Stomach smooth muscle (tissue), 2 donors: ENCODE data around the gene GRM8.

Experiments used
- H3K27ac ChIP-seq: one replicate; pipeline ENCODE4 v1.7.0; 2013; ENCODE audit warnings: mild to moderate bottlenecking, low read length, inconsistent platforms
- H3K27me3 ChIP-seq, 2 donors: one replicate each; pipeline ENCODE4 v1.7.0; 2013; ENCODE audit warnings: low read length in 2 of 2; ENCODE audit not compliant: insufficient read depth in 2 of 2, control insufficient read depth in 1 of 2
- H3K36me3 ChIP-seq, 2 donors: one replicate each; pipeline ENCODE4 v1.7.0; 2013; ENCODE audit warnings: low read length in 2 of 2; ENCODE audit not compliant: control insufficient read depth in 2 of 2, insufficient read depth in 2 of 2
- H3K4me1 ChIP-seq: one replicate; pipeline ENCODE4 v1.7.0; 2013; ENCODE audit warnings: low read length; ENCODE audit not compliant: control insufficient read depth, insufficient read depth
- H3K4me3 ChIP-seq, 2 donors: one replicate each; pipeline ENCODE4 v1.7.0; 2013; ENCODE audit warnings: low read length in 2 of 2
- H3K9ac ChIP-seq, 2 donors: one replicate each; pipeline ENCODE4 v1.7.0; 2013; ENCODE audit warnings: low read length in 2 of 2, mild to moderate bottlenecking in 1 of 2
- H3K9me3 ChIP-seq, 2 donors: one replicate each; pipeline ENCODE4 v1.7.0; 2013; ENCODE audit warnings: low read length in 2 of 2; ENCODE audit not compliant: control insufficient read depth in 2 of 2
- donor health status: healthy.
- donor health status: Pancreatic carcinoma.

The GRM8 gene

DNA sequence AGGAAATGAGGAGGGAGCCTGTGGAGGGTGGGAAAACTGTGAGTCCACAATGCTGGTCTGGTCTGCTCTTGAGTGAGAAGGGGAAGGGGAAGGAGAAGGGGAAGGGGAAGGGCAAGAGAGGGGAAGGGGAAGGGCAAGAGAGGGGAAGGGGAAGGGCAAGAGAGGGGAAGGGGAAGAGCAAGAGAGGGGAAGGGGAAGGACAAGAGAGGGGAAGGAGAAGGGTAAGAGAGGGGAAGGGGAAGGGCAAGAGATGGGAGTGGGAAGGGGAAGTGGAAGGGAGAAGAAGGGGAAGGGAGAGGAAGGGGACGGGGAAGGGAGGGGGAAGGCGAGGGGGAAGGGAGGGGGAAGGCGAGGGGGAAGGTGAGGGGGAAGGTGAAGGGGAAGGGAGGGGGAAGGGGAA, 213.2 kb downstream of the GRM8 start:
- Histone ChIP-seq H3K36me3 (no peaks in the 10 kb centered on the region), H3K4me1 (no peaks in the 10 kb centered on the region), H3K9ac (no peak overlapping the region), H3K27ac (no peak overlapping the region), H3K27me3 (no peaks in the 10 kb centered on the region), H3K4me3 (no peak overlapping the region), H3K9me3 (no peaks in the 10 kb centered on the region)

- no peaks in the 10 kb centered on the region for H3K4me1 ChIP-seq
- H3K9ac ChIP-seq = no peak overlapping the region
- no peaks in the 10 kb centered on the region for H3K36me3 ChIP-seq
- no peak overlapping the region for H3K27ac ChIP-seq
- no peaks in the 10 kb centered on the region for H3K9me3 ChIP-seq
- H3K27me3 ChIP-seq = no peaks in the 10 kb centered on the region
- H3K4me3 ChIP-seq = no peak overlapping the region
These were observed 217.4 kb downstream of the GRM8 start for GRCh38 chr7:127035203-127035849.

DNA sequence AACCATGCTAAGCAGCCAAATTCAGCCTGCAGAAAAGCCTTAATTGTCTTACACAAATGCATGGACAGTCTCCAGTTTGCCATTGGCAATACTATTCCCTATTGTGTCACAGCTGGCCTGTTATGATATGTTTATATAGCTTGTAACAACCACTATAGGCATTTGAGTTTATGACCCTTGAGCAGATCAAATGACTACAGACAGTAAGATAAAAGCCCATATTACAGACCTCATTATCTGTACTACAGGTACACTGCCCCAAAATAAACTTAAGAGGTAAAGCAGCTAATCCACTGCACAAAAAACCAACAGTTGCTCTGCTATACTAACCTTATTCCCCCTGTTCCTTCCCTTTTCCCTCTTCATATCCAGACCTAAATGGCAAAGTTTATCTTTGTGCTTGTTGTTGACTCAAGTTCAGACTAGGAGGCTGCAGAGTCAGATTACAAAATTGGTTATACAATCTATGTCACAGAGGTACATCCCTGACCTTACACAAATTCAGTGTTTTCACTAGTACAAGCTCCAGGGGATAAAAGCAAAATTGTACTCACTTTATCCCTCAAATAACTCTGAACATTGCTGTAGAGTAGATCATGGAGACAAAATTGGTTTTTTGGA, 218.4 kb downstream of the GRM8 start:
- H3K27me3 ChIP-seq = no peaks in the 10 kb centered on the region
- no peak overlapping the region for H3K4me3 ChIP-seq
- no peak overlapping the region for H3K9ac ChIP-seq
- peaks cover 0 to 3% of the 10 kb centered on the region in 2 donors for H3K9me3 ChIP-seq
- no peaks in the 10 kb centered on the region for H3K36me3 ChIP-seq
- no peak overlapping the region for H3K27ac ChIP-seq
- H3K4me1 ChIP-seq = no peaks in the 10 kb centered on the region

DNA sequence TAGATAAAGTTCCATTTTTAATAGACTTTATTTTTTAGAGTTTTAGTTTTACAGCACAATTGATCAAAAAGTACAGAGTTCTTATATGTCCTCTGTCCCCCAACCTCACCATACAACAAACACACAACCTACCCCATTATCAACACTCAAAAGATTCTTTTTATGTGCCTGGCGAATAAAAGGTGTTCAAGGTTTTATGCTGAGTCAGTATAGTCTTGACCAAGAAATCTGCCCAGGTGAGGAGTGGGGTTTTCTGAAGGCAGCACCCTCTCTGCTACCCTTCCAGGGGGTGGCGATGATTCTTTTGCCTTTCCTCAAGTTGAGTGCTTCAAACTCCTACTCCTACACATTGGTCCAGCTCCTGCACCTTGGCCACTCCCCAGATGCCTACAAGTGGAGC, 222.9 kb downstream of the GRM8 start:
- Histone ChIP-seq H3K27ac (no peak overlapping the region), H3K9ac (no peak overlapping the region), H3K36me3 (no peaks in the 10 kb centered on the region), H3K4me3 (no peak overlapping the region), H3K9me3 (peaks cover 0 to 3% of the 10 kb centered on the region in 2 donors), H3K27me3 (no peaks in the 10 kb centered on the region), H3K4me1 (no peaks in the 10 kb centered on the region)

DNA sequence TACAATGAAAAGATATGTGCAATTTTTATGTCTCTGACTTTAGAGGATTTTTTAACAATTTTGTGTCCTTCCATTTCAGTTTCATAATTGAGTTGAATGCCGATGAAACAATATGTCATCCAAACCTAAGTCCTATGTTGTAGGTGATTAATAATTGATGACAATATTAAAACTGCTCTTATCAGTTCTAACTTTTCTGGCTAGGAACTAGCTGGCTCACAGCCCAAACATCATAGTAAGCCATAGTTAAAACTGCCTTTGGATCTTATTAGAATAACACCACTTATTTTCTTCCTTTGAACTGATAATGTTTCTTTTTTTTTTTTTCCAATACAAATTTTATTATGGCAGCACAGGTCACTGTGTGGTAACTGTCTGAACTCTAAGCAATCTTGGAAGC, 230.9 kb downstream of the GRM8 start:
- Histone ChIP-seq H3K36me3 (no peaks in the 10 kb centered on the region), H3K9me3 (no peaks in the 10 kb centered on the region), H3K4me1 (no peaks in the 10 kb centered on the region)

GRCh38 chr7:127021019-127021738, 231.6 kb downstream of the GRM8 start:
- no peak overlapping the region for H3K27ac ChIP-seq
- H3K9ac ChIP-seq = no peak overlapping the region

More for the DNA sequence above, 230.9 kb downstream of the GRM8 start:
- no peak overlapping the region for H3K4me3 ChIP-seq
- no peak overlapping the region for H3K27ac ChIP-seq
- H3K9ac ChIP-seq = no peak overlapping the region
- H3K27me3 ChIP-seq = no peaks in the 10 kb centered on the region

GRCh38 chr7:127018889-127019288, 233.9 kb downstream of the GRM8 start:
- Histone ChIP-seq H3K4me1 (no peaks in the 10 kb centered on the region), H3K27me3 (no peaks in the 10 kb centered on the region), H3K9me3 (no peaks in the 10 kb centered on the region), H3K4me3 (no peak overlapping the region), H3K27ac (no peak overlapping the region), H3K36me3 (no peaks in the 10 kb centered on the region), H3K9ac (no peak overlapping the region)

More at GRCh38 chr7:127021019-127021738, 231.6 kb downstream of the GRM8 start:
- Histone ChIP-seq H3K36me3 (no peaks in the 10 kb centered on the region), H3K4me1 (no peaks in the 10 kb centered on the region), H3K27me3 (no peaks in the 10 kb centered on the region), H3K4me3 (no peak overlapping the region), H3K9me3 (no peaks in the 10 kb centered on the region)

DNA sequence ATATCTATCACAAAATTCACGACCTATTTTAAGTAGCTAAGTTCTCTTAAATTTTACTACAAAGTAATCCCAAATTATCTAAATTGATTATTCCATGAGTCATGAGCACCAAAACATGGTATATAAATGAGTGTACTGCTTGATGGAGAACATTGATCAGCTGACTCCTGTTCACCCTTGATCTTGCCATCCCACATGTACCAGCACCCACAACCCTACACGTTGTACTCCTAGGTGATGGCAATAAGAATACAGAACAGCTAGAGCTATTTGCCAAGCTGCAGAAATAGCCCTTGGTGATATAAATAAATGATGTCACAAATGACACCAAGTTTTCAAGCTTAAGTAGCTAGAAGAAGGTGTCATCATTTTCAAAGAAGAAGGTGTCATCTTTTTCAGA, 235.5 kb downstream of the GRM8 start:
- no peaks in the 10 kb centered on the region for H3K36me3 ChIP-seq
- H3K4me3 ChIP-seq = no peak overlapping the region
- H3K9me3 ChIP-seq = no peaks in the 10 kb centered on the region
- no peak overlapping the region for H3K9ac ChIP-seq
- H3K4me1 ChIP-seq = no peaks in the 10 kb centered on the region
- H3K27me3 ChIP-seq = no peaks in the 10 kb centered on the region
- H3K27ac ChIP-seq = no peak overlapping the region

DNA sequence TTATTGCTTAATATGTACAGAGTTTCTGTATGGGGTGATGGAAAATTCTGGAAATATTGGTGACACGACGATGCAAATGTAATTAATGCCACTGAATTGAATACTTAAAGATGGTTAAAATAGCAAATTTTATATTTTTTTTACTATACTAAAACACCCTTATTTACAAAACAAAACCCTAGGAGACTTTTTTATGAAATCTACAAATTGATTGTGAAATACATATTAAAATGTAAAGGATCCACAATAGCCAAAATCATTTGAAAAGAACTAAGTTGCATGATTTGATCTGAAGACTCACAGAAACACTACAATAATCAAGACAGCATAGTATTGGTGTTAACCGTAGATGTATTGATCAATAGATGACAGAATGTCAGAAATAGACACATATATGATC, 252.0 kb downstream of the GRM8 start:
- H3K27ac ChIP-seq = no peak overlapping the region
- no peaks in the 10 kb centered on the region for H3K4me1 ChIP-seq
- H3K9ac ChIP-seq = no peak overlapping the region
- no peaks in the 10 kb centered on the region for H3K9me3 ChIP-seq
- no peak overlapping the region for H3K4me3 ChIP-seq
- no peaks in the 10 kb centered on the region for H3K27me3 ChIP-seq
- H3K36me3 ChIP-seq = no peaks in the 10 kb centered on the region

DNA sequence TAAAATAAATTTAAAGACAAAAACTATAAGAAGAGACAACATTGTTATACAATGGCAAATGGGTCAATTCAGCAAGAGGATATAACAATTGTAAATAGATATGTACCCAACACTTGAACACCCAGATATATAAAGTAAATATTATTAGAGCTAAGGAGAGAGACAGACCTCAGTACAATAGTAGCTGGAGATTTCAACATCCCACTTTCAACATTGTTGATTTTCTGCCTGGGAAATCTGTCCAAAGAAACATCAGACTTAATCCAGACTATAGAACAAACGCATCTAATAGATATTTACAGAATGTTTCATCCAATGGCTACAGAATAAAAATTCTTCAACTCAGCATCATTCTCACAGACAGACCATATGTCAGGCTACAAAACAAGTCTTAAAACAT, 256.1 kb downstream of the GRM8 start:
- no peak overlapping the region for H3K4me3 ChIP-seq
- H3K36me3 ChIP-seq = no peaks in the 10 kb centered on the region
- peaks cover 0 to 2% of the 10 kb centered on the region in 2 donors for H3K9me3 ChIP-seq
- no peak overlapping the region for H3K9ac ChIP-seq
- no peak overlapping the region for H3K27ac ChIP-seq
- no peaks in the 10 kb centered on the region for H3K4me1 ChIP-seq
- no peaks in the 10 kb centered on the region for H3K27me3 ChIP-seq
